ENCODE results near the gene CSF1.

Gene CSF1

DNA sequence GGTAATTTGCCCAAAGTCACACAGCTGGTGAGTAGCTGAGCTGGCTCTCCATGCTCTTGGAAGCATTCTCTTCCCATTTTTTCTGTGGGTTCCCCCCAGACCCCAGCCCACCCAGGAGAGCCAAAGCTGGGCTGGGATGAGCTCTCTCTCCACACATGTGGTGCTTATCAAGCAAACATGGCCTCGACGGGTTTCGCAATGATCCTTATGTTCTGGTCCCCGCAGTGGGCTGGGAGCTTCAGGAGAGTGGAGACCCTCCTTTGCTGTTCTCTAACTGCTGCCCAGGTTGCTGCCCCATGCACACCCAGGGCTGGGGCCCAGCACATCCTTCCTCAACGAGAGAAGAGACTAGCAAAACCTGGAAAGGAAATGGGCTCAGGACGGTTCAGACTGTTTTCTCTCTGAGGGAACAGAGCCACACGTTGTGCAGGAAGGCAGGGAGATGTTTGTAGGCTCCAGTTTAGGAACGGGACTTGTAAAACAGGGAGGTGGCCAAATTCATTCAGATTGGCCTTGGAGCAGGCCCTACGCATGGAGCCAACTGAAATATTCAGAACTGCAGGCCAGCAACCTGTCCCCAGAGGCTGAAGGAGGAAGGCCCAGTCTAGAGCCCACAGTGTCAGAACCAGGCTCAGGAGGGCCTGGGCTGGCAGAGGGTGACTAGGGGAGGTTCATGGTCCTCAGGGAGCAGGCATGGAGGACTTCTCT, 27.2 kb upstream of the CSF1 start:
- no peak for DNase-seq

DNA sequence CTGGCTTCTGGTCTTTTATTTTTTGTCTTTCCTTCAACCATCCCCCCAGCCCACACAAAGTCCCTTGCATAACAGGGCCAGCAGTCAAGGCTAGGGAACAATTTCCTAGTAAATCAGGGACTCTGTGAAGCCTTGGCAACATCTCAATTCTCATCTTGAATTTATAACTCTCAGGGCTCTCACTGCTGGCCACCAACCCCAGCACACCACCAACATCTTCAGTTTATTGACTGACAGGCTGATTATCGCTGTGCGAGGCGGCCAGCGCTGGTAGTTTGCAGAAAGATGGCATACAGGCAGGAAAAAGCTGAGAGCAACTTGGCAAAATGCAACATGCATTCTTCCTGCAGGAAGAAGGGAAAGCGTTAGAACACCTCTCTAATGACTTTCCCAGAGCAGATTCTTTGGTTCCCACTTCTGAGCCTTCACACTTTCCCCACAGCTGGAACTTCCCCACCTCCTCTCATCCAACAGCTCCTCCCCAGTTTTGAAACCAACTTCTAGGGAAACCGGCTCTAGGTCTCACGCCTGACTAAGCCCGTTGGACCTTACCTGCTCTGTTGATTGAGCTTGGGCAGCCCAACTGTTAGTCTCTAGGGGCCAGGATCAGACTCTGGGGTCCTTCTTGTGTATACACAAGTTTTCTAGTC, 26.3 kb upstream of the CSF1 start:
- no peak for DNase-seq

DNA sequence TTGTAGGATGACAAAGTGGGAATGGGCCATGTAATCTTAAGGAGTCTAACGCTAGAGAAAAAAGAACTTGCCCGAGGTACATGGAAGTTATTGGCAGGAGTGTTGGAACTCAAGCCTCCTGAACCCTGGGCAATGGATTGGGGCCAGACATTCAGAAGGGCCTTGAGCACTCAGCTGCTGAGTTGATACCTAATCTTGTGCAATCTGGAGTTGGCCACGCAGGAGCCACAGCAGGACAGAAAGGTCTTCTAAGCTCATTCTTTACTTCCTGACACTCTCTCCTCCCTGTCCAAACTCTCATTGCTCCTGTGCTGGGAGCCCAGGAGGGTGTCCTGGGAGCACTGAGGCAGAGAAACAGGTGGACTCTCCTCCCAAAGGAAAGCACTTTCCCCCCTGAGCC, 25.1 kb upstream of the CSF1 start:
- no peak for DNase-seq

DNA sequence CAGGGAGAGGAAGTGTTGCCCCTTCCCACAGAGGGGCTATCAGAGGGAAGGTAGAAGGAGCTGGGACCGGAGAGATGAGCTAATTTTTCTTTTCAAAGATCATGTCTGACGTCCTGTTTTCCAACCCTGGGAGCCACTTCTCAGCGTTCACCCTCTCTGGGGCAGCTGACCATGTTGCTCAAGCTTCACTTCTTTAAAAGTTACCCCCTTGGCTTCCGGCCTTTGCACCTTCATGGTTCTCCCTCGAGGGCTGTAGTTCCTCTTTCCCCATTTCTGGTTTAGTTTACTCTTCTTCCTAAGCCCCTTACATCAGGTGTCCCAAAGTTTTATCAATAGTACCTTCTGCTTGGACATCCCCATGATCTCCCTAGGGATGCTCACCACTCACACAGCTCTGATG, 23.8 kb upstream of the CSF1 start:
- DNase-seq: no peak

DNA sequence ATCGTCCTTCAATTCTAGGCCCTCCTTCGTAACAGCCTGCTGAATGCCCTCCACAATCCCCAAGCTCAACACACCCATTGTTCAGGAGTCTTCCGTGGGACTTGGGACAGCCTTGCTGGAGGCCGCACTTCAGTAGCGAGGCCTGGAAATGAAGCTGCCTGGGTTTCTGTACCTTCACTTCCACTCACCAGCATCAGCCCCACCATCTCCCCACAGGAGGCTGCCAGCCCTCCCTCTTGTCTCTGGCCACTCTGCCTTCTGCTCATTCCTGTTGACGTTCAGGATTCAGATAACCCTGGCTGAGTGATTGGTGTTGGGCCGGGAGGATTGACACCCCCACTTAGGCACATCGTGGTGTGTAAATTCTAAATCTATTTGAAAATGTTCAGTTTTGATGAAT, 23.4 kb upstream of the CSF1 start:
- DNase-seq: no peak

DNA sequence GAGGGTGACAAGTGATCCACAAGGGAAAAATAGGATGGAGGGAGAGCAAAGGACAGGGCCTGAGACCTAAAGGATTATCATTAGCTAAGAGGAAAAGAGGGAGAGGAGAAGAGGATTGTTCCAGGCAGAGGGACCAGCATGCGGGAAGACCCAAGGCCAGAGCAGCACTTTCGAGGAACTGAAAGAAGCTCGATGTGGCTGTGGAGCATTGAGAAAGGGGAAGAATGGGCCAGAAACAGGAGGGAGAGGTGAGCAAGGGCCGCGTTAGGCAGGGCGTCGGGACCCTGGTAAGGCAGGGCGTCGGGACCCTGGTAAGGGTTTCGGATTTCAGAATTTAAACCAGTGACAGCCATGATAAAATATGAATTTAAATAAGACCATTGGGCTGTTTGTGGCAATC, 22.8 kb upstream of the CSF1 start:
- DNase-seq: no peak

DNA sequence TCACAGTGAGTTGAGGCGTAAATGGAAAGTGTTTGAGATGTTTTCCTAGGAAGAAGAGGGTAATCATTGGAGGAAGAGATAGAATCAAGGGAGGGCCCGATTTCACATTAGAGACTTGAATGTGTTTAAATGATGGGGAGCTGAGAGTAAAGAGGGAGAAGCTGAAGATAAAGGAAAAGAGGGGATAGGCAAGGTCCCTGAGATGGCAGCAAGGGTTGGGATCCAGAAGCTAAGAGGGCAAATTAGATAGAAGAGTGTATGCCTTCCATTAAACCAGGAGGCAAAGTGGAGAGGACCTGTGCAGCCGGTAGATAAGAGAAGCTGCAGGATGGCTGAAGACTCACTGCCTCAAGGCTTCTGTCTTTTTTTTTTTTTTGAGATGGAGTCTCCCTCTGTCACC, 21.6 kb upstream of the CSF1 start:
- DNase-seq: no peak

DNA sequence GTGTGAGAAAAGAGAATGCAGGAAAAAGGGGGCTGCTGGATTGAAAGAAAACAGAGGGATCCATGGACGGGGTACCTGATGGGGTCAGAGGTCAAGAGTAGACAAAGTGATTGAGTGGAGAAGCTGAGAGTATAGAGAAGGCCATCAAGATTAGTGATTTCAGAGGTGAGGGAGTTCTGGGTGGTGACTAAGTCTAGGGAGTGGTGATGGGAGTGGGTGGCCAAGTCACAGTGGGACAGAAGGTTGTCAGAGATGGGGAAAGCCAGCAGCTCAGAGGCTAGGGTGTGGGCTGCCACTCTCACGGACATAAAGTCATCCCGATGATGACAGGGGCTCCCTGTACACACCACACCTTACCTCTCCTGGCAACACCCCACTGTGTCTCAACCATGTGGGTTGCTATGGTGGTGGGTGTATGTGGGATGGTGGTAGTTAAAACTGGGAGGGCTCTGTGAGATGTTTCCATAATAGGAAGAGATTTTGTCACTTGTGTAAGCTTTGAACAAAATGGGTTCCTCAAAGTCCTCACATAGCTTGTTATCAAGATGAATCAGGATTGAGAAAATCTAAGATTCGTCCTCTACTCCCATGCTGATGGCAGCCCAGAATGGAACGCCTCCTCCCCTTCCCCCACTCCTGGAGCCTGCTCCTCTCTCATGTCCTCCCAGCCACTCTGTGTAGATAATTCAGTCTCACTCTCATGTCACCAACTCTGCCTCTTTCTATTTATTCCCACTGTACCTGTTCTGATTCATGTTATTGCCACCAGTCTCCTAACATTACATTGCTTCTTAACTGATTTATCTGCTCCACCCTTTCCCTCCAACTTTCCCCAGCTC, 20.3 kb upstream of the CSF1 start:
- no peak for DNase-seq

DNA sequence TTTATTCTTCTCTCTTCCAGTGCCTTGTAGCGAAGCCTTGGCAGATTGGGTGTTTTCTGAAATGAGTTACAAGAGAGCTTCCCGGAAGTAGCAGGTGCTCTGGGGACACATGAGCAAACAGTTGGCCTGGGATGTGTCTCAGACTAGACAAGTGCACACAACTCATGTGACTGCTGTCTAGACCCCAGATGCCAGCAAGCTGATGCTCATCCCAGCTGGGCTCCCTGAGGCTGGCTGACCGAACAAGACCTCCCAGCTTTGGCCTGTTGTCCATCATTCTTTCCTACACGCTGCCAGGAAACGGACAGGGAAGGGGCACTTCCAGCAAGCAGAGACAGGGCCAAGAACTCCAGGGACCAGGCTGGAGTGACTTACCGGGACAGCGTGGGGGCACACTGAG, 18.7 kb upstream of the CSF1 start:
- DNase-seq: peak; percentile 33

DNA sequence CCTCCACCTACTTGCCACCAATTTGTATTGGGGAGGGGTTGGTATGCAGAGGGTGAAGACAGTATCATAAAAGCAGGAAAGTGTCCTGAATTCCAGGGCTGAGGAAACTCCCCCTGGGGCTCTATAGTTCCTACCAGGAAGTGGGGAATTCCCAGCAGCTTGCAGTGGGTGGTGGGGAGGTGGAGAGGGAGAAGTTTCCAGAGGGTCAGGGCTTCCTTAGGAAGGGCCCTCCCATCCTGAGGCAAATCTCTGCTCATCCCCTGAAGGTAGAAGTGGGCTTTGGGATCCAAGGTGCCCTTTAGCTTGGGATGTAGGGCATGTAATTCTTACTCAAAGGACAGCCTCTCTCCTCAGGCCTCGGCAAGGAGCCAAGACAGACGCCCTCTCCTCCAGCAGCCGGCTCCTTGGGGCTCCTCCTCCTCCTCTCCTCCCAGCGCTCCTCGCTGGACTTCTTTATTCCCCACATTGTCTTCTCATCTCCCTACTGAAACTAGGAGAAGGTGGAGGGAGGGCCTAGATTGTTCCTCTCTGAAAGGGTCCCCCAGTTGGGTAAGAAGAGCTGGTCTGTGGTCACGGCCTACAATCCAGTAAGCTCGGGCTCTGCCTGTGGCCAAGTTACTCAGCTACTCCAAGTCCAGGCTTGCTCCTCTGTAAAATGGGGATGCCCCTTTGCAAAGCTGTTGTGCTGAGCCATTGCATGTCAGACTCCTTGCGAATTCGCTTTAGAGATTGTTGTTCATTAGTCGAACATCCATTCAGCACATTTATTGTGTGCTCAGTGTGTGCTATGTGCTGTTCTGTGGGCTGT, 17.9 kb upstream of the CSF1 start:
- DNase-seq: no peak

DNA sequence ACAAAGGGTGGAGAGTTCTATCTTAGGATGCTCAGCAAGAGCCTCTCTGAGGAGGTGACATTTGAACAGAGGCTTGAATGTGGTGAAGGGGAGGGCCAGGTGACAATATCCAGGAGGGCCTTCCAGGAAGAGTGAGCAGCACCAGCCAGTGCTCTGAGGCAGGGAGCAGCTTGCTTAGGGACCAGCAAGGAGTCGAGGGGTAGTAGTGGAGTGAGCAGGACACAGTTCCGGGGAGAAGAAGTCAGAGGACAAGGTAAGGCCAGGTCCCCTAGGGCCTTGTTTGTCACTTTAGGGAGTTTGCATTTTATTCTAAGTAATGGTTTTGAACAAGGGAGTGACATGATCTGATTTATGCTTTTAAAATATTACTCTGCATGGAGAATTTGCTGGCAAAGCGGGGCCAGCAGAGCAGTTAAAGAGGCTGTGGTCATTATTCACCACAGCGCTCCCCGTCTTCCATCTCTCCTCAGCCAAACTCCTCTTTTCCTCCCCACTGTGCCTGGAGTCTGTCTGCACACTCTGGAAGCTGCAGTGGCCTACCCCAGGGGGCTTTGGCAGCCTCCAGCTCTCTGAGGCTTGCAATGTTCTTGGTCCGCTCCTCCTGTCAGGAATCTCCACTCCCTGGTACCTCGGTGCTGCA, 17.0 kb upstream of the CSF1 start:
- no peak for DNase-seq

DNA sequence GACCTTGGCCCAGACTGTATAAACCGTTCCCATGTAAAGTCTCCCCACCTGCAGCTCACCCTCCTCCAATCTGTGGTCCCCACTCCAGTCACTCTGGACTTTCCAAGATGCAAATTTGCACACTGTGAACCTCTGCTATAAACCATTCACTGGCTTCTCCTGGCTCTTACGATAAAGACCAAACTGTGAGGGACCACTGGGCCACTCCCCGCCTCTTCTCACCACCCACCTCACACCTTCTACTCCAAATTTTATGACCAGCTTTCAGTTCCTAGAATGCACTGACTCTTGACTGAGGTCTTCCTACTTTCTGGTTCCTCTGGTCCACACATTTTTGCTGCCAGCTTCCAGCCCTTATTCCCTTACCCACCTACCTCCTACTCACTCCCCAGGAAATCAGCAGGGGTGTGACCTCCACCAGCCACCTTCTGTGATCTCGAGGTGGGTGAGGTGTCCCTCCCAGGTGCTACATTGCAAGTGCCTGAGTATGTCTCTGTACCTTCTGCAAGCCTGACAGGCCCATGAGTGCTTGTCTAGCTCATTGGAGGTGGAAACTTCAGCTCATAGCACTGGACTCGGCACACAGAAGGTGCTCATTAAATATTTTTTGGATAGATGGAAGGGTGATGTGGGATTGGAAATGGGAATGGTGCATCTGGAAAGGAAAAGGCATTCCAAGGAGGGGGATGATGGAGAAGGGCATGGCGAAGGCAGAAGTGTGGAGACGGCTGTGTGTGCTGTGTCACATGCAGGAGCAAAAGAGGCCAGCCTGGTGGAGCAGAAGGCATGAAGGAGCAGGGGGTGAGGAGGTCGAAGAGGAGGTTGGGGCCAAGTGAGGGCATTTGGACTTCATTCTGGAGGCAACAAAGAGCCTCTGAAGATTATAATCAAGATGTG, 15.6 kb upstream of the CSF1 start:
- DNase-seq: no peak

DNA sequence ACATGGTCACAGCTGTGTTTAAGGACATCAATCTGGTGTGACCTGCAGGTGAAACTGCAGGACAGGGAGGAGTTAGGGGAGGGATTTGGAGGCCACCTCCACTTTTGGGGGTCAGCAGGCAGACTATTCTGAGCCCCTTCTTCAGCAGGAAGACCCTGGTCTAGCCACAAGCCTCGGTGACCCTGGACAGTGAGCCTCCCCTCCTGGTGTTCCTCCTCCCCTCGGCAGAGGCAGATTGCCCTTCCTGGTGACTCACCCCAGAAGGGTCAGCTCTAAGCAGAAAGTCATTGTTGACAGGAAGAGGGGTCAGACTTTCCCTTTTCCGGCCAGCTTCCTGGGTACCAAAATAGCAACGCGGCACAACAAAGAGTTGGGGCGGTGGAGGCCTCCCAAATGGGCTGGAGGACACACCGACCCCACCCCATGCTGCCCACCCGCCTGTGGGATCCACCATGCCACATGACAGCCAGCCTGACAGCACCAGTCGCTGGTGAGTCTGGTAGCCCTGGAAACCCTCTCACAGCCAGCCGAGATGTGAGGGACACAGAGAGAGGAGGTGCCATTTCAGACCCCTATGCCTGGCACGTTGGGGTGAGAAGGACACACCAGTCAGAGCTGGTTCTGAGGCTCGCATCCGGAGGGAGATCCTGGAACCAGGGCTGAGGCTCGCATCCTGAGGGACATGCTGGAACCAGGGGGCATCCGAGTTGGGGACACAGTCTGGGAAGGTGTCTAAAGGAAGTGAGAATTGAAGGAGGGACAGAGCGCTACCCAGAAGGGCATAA, 14.7 kb upstream of the CSF1 start:
- no peak for DNase-seq

DNA sequence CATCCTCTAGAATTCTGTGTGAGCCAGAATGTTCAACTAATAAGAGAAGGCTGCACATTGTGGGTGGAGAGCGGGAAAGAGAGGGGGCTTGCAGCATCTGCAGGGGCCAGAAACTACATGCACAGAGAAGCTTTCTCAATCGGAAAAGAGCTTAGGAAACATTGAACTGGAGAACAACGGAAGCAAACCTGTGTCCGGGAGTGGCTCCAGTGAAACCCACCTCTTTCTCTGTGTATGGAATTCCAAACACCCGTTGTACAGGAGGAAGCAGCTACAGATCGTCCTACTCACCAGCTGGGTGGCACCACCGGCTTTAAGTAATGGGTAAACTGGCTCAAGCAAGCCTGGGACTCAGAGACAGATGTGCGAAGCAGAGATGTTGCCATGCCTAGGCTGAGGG, 14.0 kb upstream of the CSF1 start:
- no peak for DNase-seq

DNA sequence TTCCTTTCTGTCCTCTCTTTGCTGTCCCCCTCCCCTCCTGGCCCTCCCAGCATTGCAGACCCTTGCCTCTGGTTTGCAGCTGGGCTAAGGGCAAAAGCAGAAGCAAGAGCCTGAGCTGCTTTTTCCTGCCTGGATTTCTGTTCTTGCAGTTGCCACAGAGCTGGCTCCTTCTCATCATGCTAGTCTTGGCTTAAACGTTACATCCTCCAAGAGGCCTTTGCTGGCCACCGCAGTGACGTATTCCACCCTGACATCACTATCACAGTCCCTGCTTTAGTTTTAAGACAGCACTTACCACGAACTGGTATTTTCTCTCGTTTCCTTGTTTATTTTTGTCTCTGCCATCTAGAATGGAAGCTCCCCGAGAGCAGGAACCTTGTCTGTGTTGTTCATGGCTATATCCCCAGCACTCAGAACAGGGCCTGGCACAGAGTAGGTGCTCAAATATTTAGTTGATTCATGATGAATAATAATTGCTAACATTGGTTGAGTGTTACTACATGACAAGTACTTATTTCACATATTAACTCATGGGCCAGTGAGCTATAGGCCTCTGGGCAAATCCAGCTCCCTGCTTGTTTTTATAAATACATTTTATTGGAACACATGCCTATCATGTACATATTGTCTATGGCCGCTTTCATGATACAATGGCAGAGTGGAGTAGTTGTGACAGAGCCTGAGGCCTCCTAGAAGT, 13.2 kb upstream of the CSF1 start:
- no peak for DNase-seq

DNA sequence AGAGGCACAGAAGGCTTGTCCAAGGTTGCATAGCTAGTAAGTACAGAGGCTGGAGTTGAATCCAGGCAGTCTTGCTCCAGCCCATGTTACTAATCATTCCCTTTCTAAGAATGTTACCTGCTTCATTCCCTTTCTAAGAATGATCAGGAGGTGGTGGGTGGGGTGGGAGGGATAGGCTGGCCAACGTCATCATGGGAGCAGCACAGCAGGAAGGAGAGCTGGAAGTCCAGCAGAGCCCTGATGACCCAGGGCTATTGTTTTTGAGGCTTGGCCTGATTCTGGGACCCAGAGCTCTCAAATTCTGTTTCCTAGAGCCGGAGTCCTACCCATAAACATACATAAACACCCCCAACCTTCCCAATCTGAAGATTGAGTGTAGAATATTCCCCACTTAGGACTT, 11.8 kb upstream of the CSF1 start:
- no peak for DNase-seq

DNA sequence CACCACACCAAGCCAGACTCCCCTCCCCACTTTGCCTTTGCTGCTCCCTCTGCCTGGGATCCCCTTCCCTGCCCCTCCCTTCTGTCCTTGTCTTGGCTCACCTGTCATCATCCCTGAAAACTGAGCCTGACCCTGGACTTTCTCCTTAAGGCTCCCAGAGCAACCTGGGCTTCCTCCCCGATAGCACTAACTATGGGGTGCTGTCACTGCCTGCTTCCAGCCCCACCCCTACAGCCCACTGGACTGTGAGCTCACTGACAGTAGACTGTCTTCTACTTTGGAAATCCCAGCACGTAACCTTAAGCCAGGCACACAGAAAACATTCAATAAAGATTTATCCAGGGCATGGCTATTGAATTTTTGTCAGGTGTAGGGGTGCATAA, 9.5 kb upstream of the CSF1 start:
- DNase-seq: no peak

DNA sequence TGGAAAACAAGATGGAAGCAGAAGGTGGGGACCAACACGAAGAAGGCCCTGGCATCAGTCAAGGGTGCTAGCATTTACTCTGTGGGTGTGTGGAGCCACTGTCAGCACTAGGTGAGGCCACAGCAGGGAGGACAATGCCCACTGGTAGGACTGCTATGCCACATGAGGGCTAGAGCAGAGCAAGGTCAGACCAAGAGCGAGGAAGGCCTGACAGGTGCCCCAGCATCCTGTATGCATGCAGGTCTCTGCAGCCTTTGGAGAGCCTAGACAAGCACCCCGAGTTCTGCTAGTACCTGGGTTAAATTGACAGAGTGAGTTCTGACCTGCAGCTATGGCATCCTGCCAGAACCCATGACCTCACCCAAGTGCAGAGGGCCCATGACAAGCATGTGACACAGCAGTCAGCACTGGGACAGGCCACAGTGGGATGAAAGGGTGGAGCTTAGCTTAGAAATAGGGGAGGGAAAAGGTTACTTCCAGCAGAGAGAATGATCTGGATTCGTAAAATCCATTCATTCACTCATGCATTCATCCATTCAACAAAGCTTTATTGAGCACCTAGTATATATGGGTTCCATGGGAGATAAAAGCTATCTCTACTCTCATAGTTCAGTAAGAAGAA, 9.0 kb upstream of the CSF1 start:
- DNase-seq: no peak

DNA sequence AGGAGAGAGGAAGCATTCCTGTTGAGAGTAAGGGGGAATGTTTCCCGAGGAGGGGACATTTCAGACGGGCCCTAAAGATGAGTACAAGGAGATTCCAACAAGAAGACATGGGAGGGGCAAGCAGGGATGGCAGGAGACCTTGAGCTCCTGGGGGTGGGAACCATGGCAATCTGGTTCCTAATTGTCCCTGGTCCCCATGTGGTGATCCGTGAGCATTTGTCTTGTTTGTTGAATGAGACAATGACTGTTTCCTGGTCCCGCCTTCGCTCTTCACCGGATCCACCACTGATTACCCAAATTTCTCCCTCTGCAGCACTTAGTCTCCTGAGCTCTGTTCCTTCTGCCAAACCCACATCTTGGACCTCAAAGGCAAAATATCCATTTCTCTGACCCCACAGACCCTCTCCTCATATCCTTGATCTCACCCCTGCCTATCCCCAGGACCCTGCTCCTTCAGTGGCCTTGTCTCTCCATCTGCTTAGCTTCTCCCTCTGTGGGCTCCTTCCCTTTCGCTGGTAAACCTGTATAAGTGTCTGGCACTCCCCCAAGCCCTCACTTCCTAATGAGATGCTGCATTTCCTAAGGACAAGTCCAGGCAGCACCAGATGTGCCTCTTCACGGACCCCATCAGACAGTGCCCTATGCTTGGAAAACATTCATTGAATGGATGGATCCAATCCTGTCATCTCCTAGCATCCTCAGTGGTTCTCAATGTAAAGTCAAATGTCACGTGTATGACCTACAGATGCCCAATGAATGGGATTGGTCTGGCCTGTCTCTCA, 8.3 kb upstream of the CSF1 start:
- no peak for DNase-seq

Data from NCI-H446 treated with DMSO at 0.1 percent for 48 hours (cell line).